ENCODE results near the gene KRTAP10-10. TPM values are rescaled to one million over a fixed set of nuclear protein-coding genes. Genes with fewer than 3 reads are reported as not detected.
"Not testable (repeated sequence)": the region's sequence is repeated elsewhere in the genome, so short reads cannot be mapped to it uniquely, and the experiment has no call there.

The KRTAP10-10 gene, protein sequence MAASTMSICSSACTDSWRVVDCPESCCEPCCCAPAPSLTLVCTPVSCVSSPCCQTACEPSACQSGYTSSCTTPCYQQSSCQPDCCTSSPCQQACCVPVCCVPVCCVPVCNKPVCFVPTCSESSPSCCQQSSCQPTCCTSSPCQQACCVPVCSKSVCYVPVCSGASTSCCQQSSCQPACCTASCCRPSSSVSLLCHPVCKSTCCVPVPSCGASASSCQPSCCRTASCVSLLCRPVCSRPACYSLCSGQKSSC
- not detected in 2 replicates for total RNA-seq (2014; rRNA removed; shearing (Covaris generic))

DNA sequence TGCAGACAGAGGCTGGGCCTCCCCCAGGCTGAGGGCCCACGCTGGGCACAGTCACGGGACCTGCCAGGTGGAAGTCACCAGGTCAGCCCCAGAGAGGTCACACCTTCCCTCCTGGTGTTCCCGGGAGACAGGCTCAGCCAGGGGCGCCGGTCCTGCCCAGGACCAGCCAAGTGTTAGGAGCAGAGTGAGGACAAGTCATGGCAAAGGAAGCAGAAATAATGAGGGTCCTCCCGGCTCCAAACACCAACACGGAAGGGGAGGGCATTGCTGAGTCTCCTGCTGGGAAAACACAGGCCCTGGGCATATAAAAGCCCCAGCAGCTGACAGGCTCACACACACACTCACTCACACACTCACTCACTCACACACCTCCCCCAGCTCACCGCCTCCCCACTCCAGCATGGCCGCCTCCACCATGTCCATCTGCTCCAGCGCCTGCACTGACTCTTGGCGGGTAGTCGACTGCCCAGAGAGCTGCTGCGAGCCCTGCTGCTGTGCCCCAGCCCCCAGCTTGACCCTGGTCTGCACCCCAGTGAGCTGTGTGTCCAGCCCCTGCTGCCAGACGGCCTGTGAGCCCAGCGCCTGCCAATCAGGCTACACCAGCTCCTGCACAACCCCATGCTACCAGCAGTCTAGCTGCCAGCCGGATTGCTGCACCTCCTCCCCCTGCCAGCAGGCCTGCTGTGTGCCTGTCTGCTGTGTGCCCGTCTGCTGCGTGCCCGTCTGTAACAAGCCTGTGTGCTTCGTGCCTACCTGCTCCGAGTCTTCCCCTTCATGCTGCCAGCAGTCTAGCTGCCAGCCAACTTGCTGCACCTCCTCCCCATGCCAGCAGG lies at the start of gene KRTAP10-10:
Gene KRTAP10-10, plus strand, starts transcription at position 339 of the 833 bp plus-strand sequence. Its CDS starts 62 bp downstream, at position 401.
- DNase-seq (ENCODE audit: low read depth): no peak

DNA sequence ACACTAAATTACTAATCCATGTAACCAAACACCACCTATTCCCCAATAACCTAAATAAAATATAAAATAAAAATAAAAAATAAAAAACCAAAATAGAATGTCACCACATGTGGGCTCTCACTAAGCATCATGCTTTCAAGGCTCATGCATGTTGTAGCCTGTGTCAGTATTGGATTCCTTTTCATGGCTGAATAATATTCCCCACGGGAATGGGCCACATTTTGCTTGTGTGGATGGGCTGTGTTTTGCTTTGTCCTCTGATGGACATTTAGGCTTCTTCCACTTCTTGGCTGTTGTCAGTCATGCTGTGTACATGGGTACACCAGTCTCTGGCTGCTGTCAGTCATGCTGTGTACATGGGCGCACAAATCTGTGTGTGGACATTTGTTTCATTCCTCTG lies 48.1 kb upstream of the KRTAP10-10 start:
- DNase-seq (ENCODE audit: low read depth): no peak

DNA sequence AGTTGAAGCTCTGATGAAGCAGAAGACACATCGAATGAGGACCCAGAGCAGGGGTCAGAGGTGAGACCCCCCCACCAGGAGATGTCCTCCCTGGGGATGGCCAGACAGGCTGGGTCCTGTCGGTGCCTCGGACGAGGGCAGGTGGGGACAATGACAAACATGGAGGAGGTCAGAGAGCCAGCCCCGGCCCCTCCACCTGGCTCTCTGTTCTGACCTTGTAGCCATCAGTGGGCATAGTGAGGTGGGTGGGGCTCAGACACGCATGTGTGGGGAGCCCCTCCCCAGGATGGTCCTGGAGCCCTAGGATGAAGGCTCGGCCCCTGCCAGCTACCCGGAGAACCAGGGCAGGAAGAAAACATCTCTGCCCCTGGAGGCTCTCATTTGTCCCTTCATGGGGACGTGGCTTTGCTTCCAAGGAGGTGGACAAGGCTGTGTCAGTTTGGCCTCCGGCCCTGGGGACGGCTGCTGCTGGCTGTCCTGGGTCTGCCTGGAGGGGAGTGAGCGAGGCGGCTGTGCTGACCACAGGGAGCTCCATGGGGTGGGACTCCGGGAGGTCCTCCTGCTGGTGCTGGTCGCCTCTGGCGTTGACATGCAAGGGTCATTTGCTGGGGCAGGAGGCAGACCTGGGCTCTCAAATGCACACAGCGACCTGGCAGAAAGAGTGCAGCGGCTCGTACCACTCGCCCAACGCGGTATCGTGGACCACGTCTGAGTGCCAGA lies 47.4 kb upstream of the KRTAP10-10 start:
- DNase-seq (ENCODE audit: low read depth): no peak

DNA sequence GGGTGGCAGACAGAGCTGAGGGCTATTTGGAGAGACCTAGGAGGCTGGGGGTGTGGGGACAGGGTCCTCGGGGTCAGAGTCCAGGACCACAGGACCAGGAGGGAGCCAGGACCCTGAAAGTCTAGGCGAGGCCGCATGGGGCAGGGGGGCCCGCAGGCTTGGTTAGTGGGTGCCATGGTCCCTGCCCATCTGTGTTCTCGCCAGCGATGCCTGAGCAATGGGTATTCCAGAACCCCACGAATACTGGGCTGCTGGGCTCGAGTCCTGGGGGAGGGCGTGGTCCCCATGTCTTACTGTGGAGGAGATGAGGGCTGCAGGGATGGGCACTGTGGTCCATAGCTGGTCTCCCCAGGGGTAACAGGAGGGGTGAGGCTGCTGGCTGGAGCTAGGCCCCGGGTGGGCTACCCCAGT lies 46.8 kb upstream of the KRTAP10-10 start:
- DNase-seq (ENCODE audit: low read depth): no peak

DNA sequence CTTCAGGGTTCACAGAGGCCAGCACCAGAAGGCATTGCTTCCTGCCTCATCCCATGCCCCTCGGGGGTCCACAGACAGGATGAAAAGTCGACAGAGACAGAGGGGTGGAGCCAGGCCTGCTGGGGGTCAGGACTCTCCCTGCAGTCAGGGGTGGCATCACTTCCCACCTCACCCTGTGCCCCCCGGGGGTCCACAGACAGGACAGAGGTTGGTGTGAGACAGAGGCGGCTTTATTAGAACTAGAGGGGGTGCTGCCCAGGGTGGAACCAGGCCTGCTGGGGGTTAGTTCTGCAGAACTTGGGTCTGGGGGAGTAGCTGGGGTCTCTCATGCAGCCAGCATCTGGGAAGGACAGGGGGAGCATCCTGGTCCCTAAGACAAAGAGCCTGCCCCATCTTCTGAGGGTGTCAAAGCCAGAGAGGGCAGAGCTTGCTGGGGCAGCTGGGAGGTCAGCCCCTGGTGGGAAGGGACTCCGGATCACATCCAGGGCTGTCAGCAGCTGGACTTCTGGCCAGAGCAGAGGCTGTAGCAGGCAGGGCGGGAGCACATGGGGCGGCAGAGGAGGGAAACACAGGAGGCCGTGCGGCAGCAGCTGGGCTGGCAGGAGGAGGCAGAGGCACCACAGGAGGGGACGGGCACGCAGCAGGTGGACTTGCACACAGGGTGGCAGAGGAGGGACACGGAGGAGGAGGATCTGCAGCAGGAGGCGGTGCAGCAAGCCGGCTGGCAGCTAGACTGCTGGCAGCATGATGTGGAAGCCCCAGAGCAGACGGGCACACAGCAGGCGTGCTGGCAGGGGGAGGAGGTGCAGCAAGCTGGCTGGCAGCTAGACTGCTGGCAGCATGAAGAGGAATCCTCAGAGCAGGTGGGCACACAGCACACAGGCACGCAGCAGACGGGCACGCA lies 46.0 kb upstream of the KRTAP10-10 start:
- not testable (repeated sequence) for DNase-seq (ENCODE audit: low read depth)

DNA sequence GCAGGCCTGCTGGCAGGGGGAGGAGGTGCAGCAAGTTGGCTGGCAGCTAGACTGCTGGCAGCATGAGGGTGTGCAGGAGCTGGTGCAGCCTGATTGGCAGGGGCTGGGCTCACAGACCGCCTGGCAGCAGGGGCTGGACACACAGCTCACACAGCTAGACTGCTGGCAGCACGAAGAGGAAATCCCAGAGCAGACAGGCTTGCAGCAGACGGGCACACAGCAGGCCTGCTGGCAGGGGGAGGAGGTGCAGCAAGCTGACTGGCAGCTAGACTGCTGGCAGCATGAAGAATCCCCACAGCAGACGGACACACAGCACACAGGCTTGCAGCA lies 45.4 kb upstream of the KRTAP10-10 start:
- not testable (repeated sequence) for DNase-seq (ENCODE audit: low read depth)

DNA sequence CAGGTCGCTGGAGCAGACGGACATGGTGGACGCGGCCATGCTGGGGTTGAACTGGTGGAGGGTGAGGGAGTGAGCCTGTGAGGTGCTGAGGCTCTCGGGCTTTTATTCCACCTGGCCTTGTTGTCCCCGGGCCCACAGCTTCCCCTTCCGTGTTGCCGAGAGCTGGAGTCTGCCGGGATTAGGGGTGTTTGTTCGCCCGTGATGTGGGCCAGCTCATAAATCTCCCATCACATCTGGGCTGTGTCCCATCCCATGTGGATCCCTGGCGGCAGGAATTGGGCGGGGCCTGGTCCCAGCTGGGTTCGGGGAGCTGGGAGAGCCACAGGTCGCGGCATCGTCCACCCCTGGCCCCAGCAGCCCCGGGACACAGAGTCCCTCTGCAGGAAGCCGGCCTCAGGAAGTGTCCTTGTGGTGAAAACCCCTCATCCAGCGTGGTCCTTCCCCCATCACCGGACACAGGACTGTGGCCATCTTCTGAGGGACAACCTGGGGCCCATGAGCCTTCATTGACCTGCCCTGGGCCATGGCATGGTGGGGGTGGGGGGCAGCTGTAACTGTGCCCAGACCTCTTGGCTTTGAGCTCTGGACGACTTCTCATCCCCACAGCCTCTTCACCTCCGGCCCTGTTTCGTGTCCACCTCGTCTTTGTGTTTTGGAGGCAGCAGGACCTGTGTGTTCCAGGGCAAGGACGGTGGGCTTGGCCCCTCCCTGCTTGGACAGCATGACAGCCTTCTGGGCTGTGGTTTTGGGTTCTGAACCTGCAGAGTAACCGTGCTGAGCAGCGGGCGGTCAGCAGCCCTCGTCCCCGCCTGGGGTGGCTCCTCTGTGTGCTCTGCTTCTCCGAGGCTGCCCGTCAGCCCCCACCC lies 44.5 kb upstream of the KRTAP10-10 start, which contains the start of gene KRTAP10-6:
Gene KRTAP10-6, minus strand, starts transcription at position 60 of the 866 bp plus-strand sequence. Its CDS starts 21 bp downstream, at position 39.
- DNase-seq (ENCODE audit: low read depth): no peak

DNA sequence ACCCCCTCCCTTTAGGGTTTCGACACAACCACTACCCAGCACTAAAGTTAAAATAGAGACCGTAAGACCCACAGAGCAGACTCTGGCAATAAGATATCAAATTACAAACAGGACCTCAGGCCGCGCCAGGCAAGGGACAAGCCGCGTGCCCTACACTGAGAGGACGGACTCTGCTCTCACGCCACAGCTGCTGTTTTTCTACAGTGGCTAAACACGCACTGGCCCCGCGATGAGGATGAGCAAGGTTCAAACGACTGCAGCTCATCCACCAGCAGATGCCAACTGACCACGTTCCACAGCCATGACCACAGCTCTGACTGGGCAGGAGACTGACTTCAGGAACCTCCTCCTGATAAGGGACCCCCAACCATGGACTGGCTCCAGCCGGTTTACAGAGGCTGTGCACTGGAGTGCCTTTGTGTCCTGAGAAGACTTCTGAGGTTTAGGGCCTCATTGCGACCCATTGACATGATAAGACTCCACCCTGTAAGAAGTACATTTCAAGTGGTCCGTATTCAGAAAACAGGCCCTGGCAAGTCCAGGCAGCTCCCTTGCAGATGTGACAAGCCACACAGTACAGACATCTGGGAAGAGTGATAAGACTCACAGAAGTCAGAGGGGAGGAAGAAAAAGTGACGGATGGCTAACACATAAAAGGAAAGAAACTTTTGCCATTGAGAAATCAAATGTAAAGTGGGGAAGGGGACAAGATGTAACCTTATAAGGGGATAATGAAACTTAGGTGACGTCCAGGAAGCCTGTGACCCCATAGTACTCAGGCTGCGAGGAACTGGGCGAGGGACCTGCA lies 43.4 kb upstream of the KRTAP10-10 start:
- no peak for DNase-seq (ENCODE audit: low read depth)

DNA sequence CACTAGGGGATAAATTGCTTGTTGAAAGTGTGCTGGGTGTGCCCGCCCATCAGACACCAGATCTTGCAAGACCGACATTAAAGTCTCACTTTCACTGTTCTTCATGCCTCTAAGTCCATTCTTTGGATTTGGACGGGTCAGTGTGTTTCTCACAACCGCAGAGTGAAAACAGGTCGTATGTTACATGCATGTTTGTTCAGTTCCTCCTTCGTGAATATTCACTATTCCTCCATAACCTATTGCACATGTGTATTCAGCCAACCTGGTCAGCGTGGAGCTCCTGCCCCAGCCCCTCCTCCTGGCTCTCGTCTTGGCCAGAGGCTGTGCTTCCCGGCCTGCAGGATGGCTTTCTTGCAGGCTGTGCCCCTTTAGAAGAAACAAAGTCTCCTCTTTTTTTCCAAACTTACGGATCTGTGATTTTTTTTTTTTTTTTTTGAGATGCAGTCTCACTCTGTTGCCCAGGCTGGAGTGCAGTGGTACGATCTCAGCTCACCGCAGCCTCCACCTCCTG lies 42.7 kb upstream of the KRTAP10-10 start:
- no peak for DNase-seq (ENCODE audit: low read depth)

DNA sequence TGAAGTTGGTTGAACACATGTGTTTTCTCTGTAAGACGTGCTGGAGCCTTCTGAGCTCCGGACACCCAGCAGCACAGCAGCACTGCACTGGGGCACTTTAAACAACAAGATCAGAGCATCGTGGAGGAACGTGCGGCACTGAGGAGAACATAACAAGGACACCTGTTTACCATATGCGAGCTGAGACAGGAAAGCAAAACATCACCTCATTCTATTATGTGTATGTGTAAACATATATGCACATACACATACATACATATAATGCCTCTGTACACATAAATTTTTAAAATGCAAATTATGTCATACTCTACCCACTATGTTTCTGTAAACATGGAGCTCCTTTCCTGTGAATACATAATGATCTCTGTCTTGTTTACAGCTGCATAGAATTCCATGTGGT lies 41.6 kb upstream of the KRTAP10-10 start:
- no peak for DNase-seq (ENCODE audit: low read depth)

DNA sequence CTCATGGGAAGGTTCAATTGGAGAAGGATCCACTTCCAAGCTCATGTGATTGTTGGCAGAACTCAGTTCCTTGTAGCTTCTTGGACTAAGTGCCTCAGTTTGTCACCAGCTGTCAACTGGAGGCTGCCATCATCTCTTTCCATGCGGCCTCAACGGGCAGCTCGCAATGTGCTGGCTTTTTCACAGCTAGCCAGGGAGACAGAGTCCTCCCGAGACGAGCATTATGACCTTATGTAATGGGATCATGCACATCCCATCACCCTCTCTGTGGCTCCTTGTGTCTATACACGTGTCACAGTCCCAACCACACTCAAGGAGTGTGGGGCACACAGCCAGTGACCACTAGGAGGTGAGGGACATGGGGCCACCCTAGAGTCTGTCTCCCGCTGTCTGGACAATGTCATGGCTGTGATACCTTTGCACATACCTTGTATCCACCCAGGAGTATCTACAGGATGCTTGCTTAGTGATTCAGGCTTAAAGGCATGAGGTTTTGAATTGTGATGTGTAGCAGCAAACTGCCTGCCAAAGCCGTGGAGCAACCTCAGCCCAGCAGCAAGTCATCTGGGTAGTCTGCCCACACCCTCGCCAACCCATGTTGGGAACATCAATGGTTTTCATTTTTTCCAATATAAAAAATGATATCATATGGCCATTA lies 41.0 kb upstream of the KRTAP10-10 start:
- peak; percentile 42 for DNase-seq (ENCODE audit: low read depth)

DNA sequence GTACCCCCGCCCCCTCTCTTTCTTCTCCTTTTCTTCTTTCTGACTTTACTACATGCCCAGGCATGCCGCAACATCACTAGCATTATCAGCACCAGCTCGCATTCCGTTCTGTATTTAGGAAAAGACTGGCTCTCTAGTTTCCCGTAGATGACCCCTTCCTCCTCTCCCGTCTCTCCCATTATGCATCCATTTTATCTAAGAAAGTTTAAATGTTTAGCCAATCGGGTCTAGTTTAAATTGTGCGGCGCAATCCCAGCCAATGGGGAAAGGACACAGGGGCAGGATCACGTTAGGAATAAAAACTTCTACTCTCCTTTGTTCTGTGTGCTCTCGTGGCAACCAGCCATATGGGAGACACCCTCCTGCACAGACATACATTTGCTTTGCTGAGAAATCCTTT lies 39.1 kb upstream of the KRTAP10-10 start:
- DNase-seq (ENCODE audit: low read depth): no peak

DNA sequence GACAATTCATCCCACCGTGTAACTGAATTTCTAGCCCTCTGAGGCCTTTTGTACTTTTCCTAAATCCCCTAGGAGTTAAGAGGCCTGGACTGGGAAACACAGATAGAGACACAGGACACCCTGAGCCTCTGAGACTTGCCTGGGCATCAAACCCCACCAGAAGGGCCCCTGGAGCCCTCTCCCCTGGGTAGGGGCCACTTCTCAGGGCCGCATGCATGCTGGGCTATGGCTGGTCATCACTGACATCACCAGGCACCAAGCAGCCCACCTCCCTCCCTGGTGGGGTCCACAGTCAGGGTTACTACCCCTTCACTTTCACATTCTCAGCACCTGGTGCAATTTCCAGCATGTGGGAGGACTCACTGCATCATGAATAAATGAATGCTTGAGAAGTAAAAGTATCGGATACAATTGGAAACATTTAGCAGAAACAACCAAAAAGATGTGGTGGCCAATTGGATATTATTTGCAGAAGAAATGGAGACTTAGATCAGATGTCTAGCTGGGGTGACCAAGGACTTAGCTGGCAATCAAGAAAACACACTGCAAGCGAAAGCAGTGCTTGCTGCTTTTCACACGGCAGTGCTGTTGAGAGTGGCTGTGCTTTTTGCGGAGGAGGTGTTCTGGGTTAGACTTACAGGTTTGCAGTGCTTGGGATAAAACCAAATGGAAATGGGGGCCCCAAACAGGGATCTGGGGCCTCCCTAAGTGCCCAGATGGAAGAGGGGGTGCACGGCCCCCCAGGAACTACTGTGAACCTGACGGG lies 37.7 kb upstream of the KRTAP10-10 start:
- DNase-seq (ENCODE audit: low read depth): no peak

DNA sequence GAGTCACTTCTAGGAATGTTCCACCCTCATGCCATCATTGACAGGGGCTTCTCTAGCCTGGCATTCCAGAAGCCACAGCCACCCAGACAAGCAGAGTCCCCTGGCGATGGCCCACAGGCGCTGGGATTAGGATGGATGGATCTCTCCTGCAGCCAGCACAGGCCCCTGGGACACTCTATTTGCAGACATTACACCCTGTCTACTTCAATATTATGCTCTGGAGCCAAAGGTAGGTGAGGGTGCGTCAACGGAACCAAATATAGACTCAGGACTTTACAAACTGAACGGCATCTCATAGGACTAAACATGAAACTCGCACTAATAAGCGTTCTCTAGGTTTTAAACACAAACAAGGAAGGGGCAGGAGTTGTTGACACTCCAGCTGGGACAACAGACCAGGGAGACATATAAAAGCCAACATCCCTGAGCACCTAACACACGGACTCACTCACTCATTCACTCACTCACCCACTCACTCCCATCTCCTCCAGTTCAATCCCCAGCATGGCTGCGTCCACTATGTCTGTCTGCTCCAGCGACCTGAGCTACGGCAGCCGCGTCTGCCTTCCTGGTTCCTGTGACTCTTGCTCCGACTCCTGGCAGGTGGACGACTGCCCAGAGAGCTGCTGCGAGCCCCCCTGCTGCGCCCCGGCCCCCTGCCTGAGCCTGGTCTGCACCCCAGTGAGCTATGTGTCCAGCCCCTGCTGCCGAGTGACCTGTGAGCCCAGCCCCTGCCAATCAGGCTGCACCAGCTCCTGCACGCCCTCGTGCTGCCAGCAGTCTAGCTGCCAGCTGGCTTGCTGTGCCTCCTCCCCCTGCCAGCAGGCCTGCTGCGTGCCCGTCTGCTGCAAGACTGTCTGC lies 36.8 kb upstream of the KRTAP10-10 start, which contains the start of gene KRTAP10-7:
Gene KRTAP10-7, plus strand, starts transcription at position 480 of the 861 bp plus-strand sequence. Its CDS starts 25 bp downstream, at position 505.
- DNase-seq (ENCODE audit: low read depth): not testable (repeated sequence)

DNA sequence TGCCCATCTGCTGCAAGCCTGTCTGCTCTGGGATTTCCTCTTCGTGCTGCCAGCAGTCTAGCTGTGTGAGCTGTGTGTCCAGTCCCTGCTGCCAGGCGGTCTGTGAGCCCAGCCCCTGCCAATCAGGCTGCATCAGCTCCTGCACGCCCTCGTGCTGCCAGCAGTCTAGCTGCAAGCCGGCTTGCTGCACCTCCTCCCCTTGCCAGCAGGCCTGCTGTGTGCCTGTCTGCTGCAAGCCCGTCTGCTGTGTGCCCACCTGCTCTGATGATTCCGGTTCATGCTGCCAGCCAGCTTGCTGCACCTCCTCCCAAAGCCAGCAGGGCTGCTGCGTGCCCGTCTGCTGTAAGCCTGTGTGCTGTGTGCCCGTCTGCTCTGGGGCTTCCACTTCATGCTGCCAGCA lies 36.1 kb upstream of the KRTAP10-10 start:
- DNase-seq (ENCODE audit: low read depth): peak; percentile 51

DNA sequence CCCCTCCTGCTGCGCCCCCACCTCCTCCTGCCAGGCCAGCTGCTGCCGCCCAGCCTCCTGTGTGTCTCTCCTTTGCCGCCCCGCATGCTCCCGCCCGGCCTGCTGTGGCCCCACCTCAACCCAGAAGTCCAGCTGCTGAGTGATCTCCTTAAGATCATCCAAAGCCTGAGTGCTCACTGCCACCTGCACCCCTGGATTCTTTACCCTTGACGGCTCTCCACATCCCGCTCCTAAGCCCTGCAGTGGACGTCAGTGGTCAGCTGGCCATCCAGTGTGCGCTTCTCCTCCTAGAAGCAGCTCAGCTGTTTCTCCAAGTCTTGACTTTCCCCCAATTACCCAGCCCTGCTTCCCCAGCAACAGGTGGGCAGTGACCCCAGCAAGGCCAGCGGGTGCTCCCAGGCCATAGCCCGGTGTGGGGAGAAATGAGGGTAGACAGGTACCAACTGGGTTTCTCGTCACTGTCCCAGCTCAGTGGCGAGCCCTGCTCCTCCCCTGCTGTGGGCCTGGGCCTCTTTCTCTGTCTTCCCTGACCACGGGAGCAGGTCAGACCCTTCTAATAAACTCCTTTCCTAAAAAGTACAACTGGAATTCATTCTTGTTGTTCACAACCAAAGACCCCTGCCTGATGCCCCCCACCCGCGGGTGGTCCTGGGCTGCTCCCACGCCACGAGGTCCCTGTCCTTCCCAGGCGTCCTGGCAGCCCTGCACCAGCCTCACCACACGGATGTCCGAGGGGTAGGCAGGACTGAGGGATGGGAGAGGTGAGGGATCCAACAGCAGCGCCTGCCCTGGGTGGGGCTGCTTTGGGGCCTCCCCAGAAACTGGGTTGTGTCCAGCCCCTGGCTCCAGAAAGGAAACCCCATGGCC lies 35.3 kb upstream of the KRTAP10-10 start:
- no peak for DNase-seq (ENCODE audit: low read depth)
